Lung (tissue), 12 donors: Measurements from ENCODE around the gene CAPN7. TPM values are rescaled to one million over a fixed set of nuclear protein-coding genes. Genes with fewer than 3 reads are reported as not detected.

Source experiments
- ATAC-seq: fragments of 200-7000 bp; cut with Tn5 transposase; one replicate; pipeline ENCODE4 v1.9.1; 2020; ENCODE audit warnings: moderate number of reproducible peaks; ENCODE audit not compliant: insufficient read depth, low FRiP score
- DNase-seq, 3 donors: peaks; one replicate each; pipeline ENCODE4 v3.0.0-alpha.2; 2013 to 2017
- H3K27ac ChIP-seq, 2 donors: one replicate each; pipeline ENCODE4 v1.5.1; 2013; ENCODE audit warnings: mild to moderate bottlenecking in 2 of 2, moderate library complexity in 2 of 2, control low read depth in 1 of 2, inconsistent platforms in 1 of 2, low read depth in 1 of 2, low read length in 1 of 2
- H3K27me3 ChIP-seq, 3 donors: one replicate each; pipeline ENCODE4 v1.5.1; 2013; ENCODE audit warnings: low read length in 2 of 3; ENCODE audit not compliant: control insufficient read depth in 3 of 3, insufficient read depth in 3 of 3
- H3K36me3 ChIP-seq, 4 donors: one replicate each; pipeline ENCODE4 v1.5.1; 2013; ENCODE audit warnings: low read length in 4 of 4, mild to moderate bottlenecking in 1 of 4, moderate library complexity in 1 of 4; ENCODE audit not compliant: control insufficient read depth in 4 of 4, insufficient read depth in 4 of 4
- H3K4me1 ChIP-seq, 5 donors: one replicate each; pipeline ENCODE4 v1.5.1; 2013; ENCODE audit warnings: low read length in 5 of 5, mild to moderate bottlenecking in 2 of 5, moderate library complexity in 1 of 5; ENCODE audit not compliant: control insufficient read depth in 5 of 5, insufficient read depth in 5 of 5
- H3K4me3 ChIP-seq: one replicate; pipeline ENCODE4 v1.5.1; 2013; ENCODE audit warnings: mild to moderate bottlenecking, control low read depth, moderate library complexity
- H3K9ac ChIP-seq, 2 donors: one replicate each; pipeline ENCODE4 v1.5.1; 2013; ENCODE audit warnings: low read length in 2 of 2, control low read depth in 1 of 2; ENCODE audit not compliant: insufficient read depth in 1 of 2
- H3K9me3 ChIP-seq, 4 donors: one replicate each; pipeline ENCODE4 v1.5.1; 2013; ENCODE audit warnings: low read length in 3 of 4, mild to moderate bottlenecking in 1 of 4, moderate library complexity in 1 of 4; ENCODE audit not compliant: control insufficient read depth in 4 of 4, insufficient read depth in 3 of 4
- CTCF ChIP-seq: IDR thresholded peaks from 2 replicates; pipeline ENCODE4 v1.5.1; 2012; ENCODE audit warnings: mild to moderate bottlenecking; ENCODE audit errors: control extremely low read depth, extremely low read depth
- WGBS, 2 donors: extraction: QIAGEN DNeasy Blood & Tissue Kit; methylation state at CpG; one replicate each; pipeline ENCODE4 v1.1.7; 2013; 5-methylcytosine and 5-hydroxymethylcytosine counted together
- polyA plus RNA-seq, 2 donors: library from polyadenylated mRNA; stranded (reverse); fragments of 200-250 nt; gene quantifications; one replicate each; pipeline ENCODE4 v1.2.1, GENCODE V29; 2013
- total RNA-seq, 2 donors: library from RNA; depleted of rRNA in 1 of 2; stranded (reverse); fragments of >200 nt in 1 of 2; gene quantifications; one replicate each; pipeline ENCODE4 v1.2.1, GENCODE V29; 2014 to 2021
- donor health status: control.
- donor health status: control.
- donor health status: Bipolar disorder and iron deficiency.
- donor health status: healthy.
- donor health status: DM: yes; HTN: yes; CAD: no.

CAPN7 gene
- total and polyA plus RNA-seq, 4 donors: 14.4 to 97.1 (median 29.2) TPM

GRCh38 chr3:15298504-15298903, 92.5 kb downstream of the CAPN7 start:
- H3K27me3 ChIP-seq: no peaks in the 10 kb centered on the region
- no peak overlapping the region for H3K27ac ChIP-seq
- no peak overlapping the region for H3K9ac ChIP-seq
- WGBS, 2 donors: 84 to 89% methylated on average over 3 of the region's 3 CpGs
- no peaks in the 10 kb centered on the region for H3K9me3 ChIP-seq
- H3K4me1 ChIP-seq: peaks cover 0 to 21% (median 0%) of the 10 kb centered on the region in 5 donors
- H3K4me3 ChIP-seq: no peak overlapping the region
- H3K36me3 ChIP-seq: peaks cover 0 to 11% (median 0%) of the 10 kb centered on the region in 4 donors
- DNase-seq (no peak), ATAC-seq (no peak)
- TF ChIP-seq CTCF: no peak

GRCh38 chr3:15299036-15299435, 93.0 kb downstream of the CAPN7 start:
- TF ChIP-seq CTCF: no peak
- peaks cover 0 to 21% (median 0%) of the 10 kb centered on the region in 5 donors for H3K4me1 ChIP-seq
- WGBS, 2 donors: 78 to 92% methylated on average over 3 of the region's 3 CpGs
- H3K9ac ChIP-seq: no peak overlapping the region
- H3K4me3 ChIP-seq: no peak overlapping the region
- H3K9me3 ChIP-seq: no peaks in the 10 kb centered on the region
- H3K27me3 ChIP-seq: no peaks in the 10 kb centered on the region
- H3K36me3 ChIP-seq: peaks cover 0 to 15% (median 0%) of the 10 kb centered on the region in 4 donors
- H3K27ac ChIP-seq: peak overlapping the region in 1 of 2 donors; percentile 65
- DNase-seq (no peak), ATAC-seq (no peak)

GRCh38 chr3:15300323-15301078, 94.5 kb downstream of the CAPN7 start:
- TF ChIP-seq CTCF: no peak
- DNase-seq (peak in 1 of 3 donors; percentile 52), ATAC-seq (peak; percentile 40)
- no peaks in the 10 kb centered on the region for H3K9me3 ChIP-seq
- H3K4me3 ChIP-seq: no peak overlapping the region
- no peak overlapping the region for H3K9ac ChIP-seq
- H3K36me3 ChIP-seq: peaks cover 0 to 18% (median 0%) of the 10 kb centered on the region in 4 donors
- H3K27ac ChIP-seq: peak overlapping the region in 1 of 2 donors; percentile 37
- WGBS, 2 donors: 46 to 52% methylated on average over 7 of the region's 8 CpGs
- no peaks in the 10 kb centered on the region for H3K27me3 ChIP-seq
- peaks cover 0 to 23% (median 0%) of the 10 kb centered on the region in 5 donors for H3K4me1 ChIP-seq
